GM11168 (cell line): Measurements from ENCODE around the gene GREB1L.
"Not testable (repeated sequence)": the region's sequence is repeated elsewhere in the genome, so short reads cannot be mapped to it uniquely, and the experiment has no call there.

Experiments used
- in situ Hi-C: fragments of 300-500 bp; cut with MboI; formaldehyde crosslinking; loops from one replicate; pipeline ENCODE4 v1.12.0; 2022; ENCODE audit warnings: low sequenced_read_pairs; ENCODE audit not compliant: unreplicated experiment

Gene GREB1L

DNA sequence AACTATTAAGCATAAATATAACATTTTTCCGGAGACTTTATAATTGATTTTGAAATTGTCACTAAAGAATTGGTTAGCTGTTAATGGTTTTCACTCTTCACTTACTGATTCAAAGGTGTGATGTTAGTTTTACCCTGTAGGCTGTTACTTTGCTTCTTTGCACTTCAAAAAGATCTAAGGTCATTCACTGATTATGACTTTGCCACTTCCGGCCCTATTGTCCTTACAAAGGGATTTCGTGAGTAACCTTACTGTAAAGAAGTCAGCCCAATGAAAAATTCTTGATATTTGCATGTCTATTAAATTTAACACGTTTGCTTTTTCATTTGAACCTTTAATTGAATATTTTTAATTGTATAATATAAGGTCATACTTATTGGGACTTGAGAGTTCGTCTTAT is 61.4 kb downstream of the GREB1L start:
- in situ Hi-C loops, result no loop called here

GRCh38 chr18:21303895-21304294 is 61.9 kb downstream of the GREB1L start:
- in situ Hi-C loops, result no loop called here

GRCh38 chr18:21305621-21306020 is 63.6 kb downstream of the GREB1L start:
- in situ Hi-C loops, result no loop called here

DNA sequence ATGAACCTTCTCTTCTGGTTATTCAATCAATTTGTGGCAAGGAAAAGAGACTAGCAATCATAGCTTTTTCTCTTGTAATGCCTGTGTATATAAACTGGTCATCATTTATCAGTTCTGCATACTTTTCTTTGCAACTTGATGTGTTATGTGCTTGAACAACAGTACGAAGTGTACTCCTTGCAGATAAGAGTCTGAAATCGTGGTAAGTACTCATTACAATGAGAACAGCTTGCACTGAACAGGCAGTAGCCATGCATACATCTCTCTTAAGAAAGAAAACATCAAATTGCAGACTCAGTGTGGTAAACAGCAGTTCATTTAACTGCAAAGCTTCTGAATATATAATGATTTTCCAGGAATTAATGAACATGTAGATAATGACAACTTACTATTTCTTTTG is 64.3 kb downstream of the GREB1L start:
- in situ Hi-C loops, result no loop called here

- in situ Hi-C loops, result no loop called here
These were observed 65.5 kb downstream of the GREB1L start for GRCh38 chr18:21307578-21307977.

GRCh38 chr18:21309248-21309647 is 67.2 kb downstream of the GREB1L start:
- in situ Hi-C loops, result no loop called here

DNA sequence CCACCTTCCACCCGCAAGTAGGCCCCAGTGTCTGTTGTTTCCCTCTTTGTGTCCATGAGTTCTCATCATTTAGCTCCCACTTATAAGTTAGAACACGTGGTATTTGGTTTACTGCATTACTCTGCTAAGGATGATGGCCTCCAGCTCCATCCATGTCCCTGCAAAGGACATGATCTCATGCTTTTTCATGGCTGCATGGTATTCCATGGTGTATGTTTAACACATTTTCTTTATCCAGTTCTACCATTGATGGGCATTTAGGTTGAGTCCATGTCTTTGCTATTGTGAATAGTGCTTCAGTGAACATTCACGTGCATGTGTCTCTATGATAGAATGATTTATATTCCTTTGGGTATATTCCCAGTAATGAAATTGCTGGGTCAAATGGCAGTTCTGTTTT is 69.9 kb downstream of the GREB1L start:
- in situ Hi-C loops, result not testable (repeated sequence)

DNA sequence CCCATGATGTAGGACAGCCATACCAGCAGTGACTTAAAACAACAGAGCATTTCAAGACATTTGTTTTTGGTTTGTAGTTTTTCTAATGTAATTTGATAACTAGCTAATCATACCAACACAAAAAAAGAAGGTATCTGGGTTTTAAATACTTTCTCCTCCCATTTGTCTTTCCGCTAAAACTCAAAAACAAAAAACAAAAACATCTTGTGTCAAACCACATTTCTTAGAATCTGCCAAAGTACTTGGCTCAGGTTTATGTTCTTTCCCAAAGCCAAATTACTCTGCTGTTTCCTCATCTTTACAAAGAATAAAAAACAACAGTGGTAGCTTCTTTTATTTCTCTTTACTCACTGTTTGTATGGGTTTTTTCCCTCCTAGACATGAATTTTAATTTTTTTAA is 71.5 kb downstream of the GREB1L start:
- in situ Hi-C loops, result no loop called here

DNA sequence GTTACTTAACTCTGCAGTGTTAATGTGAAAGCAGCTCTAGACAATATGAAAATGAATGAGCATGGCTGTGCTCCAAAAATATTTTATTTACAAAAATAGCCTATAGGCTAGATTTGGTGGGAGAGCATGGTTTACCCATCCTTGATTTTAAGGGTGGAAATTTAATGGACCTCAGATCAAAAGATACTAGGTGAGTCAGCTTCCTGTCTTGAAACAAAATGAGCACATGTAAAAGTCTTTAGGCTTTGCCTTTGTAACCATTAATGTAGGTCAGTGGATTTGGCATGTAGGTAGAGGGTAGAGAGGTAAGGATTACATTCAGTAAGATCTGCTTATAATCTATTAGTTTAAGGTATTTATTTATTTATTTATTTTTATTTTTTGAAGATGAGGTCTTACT is 72.7 kb downstream of the GREB1L start:
- in situ Hi-C loops, result no loop called here

DNA sequence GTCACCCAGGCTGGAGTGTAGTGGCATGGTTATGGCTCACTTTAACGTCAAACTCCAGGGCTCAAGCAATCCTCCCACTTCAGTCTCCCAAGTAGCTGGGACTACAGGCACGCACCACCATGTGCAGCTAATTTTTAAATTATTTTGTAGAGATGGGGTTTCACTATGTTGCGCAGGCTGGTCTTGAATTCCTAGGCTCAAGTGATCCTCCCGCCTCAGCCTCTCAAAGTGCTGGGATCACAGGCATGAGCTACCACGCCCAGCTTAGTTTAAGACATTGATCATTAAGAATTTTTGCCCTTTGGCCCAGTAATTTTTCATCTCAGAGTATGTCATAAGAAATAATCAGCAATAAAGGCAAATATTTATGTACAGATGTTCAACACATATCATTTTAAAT is 73.1 kb downstream of the GREB1L start:
- in situ Hi-C loops, result not testable (repeated sequence)

DNA sequence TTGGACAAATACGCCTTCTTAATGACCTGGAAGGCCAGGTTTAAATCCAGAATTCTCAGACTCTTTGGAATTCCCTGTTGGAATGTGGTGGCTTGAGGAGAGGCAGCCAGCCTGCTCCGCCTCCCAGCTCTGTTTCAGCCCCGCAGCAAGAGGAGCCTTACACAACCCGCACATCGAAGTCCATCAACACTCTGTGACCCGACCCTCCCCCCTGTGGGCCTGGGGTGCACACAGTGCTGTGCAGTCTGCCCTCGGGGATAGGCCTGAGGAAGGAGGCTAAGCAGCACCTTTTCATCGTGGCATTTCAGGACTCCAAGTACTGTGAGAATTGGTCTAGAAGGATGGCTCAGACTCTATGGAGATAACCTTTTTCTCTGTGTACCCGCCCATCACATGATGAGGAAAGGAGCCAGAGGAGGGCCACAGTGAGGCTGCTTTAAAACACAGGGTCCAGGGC is 73.7 kb downstream of the GREB1L start:
- in situ Hi-C loops, result no loop called here

- in situ Hi-C loops, result no loop called here
These were observed 74.3 kb downstream of the GREB1L start for GRCh38 chr18:21316296-21316695.

DNA sequence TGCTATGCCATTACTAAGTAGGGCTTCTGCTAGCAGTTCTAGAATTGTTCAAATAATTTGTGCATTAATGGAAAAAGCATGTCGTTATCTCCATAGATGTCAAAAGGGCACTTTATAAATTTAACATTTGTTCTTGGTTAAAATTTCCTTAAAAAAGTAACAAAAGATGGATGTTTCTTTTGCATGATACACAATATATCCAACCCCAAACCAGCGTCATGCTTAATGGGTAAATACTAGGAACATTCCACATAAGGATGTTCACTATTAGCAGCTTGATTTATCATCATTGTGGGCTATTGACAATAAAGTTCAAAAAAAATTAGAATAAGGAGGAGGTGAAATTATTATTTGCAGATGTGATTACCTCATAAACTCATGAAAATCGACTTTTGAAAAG is 79.7 kb downstream of the GREB1L start:
- in situ Hi-C loops, result no loop called here

DNA sequence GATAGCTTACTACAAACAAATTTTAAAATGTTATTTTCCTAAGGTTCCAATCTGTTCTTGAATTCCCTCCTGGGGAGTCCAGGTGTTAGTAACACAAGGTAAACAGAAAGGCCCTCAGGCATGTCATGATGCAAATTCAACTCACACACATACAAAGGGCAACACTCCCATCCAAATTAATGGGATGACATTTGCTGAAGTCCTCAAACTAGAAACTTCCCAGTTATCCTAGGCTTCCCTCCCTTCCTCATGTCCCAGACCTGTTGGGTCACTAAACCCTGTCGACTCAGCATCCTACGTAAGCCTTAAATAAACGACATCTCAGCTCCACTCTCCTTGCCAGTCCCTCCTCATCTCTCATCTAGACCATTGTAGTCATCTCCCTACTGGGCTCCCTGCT is 85.1 kb downstream of the GREB1L start:
- in situ Hi-C loops, result no loop called here

DNA sequence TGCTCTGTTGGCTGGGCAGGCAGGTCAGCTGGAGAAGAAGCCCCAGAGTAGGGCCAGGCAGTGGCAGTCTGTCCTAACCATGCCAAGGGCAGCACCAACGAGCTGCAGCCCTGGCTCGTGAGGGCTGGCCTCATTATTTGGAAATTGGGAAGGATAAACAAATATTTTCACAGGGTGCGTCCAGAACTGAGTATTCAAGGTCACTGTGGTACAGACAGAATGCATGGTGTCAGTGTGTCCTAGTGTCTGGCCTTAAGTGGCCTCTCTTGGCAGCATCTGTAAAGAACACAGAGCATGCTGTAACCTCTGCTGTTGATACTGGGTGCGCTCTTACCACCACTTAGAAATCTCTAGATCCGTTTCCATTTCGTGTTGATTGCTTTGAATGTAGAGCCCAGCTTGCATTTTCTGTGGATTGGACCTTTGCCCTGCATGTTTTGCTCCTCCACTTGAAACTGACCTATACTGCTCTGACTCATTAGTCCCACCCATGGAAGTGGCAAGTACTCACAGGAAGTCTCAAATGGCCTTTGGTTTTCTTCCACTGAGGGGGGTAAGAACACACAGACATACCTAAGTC is 88.2 kb downstream of the GREB1L start:
- in situ Hi-C loops, result no loop called here

DNA sequence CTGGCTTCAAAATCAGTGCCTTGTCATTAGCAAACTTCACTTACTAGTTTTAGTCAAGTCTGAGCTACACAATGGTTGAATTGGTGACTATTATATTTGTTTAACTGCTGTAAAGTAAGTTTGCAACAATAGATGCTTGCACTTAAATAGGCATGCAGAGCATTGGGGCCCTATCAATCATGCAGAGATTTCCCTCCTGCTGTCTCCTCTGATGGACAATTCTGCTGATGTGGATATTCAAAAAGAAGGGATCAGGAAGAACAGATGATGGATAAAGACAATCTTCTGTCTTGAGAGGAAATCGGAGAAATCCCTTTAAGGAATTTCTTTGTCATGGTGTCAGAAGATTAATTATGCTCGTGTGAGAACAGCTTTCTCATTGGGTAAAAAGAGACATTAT is 89.0 kb downstream of the GREB1L start:
- in situ Hi-C loops, result no loop called here

- in situ Hi-C loops, result no loop called here
These were observed 94.0 kb downstream of the GREB1L start for GRCh38 chr18:21335927-21336488.

- in situ Hi-C loops, result no loop called here
These were observed 94.8 kb downstream of the GREB1L start for GRCh38 chr18:21336846-21337245.

DNA sequence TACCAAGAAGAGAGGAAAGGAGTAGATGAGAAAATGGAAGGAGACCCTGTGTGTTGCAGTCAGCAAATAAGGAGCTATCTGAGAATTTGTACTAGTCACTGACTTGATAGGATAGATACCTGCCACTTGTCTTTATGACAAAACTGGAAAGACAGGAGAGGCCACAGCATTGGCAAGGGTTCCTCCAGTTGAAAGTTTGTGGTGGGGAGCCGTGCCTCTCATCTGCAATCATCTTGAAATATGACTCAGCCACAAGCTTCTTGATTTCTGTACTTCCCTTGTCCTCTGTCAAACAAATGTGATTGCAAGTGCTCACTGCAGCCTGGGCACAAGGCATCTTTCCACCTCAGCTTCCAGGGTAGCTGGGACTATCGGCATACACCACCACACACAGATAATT is 99.1 kb downstream of the GREB1L start:
- in situ Hi-C loops, result no loop called here

DNA sequence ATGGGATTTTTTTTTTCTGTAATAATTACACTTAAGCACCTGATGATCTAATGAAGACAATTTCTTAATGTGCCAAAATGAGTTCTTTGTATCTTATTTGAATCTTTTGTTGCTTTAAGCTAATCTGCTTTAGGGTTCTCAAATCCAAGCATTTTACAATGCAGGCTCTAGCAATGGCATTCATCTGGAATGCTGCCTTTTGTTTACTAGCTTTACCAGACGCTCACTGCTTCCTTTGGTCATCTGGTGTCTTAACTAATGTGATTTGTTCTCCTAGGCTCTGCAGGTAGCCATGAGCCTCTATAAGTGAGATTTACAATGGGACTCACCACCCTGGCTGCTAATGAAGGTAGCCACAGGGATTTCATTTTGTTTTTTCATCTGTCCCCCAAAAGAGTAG is 100.3 kb downstream of the GREB1L start:
- in situ Hi-C loops, result no loop called here

GRCh38 chr18:21344860-21345259 is 102.8 kb downstream of the GREB1L start:
- in situ Hi-C loops, result no loop called here

- in situ Hi-C loops, result no loop called here
These were observed 103.8 kb downstream of the GREB1L start for GRCh38 chr18:21345840-21346239.
